Suprapubic skin (tissue), 4 donors: Measurements from ENCODE around the gene LRPAP1.
A peak's percentile ranks its signal among the peaks of the same experiment; 100 is the strongest.

Source experiments
- CTCF ChIP-seq, 2 donors: fragments of 200-600 bp in 1 of 2; fragments of 450-650 bp in 1 of 2; sonication (generic) in 1 of 2; IDR thresholded peaks; one replicate each; pipeline ENCODE4 v1.5.1; 2016 to 2019; ENCODE audit warnings: antibody characterized with exemption in 2 of 2, mild to moderate bottlenecking in 1 of 2, moderate library complexity in 1 of 2
- POLR2A ChIP-seq, 2 donors: fragments of 450-650 bp; IDR thresholded peaks; one replicate each; pipeline ENCODE4 v1.6.1; 2017; ENCODE audit warnings: antibody characterized with exemption in 2 of 2, mild to moderate bottlenecking in 2 of 2, moderate library complexity in 2 of 2
- POLR2AphosphoS5 ChIP-seq, 3 donors: sonication (generic); formaldehyde crosslinking; IDR thresholded peaks; one replicate each; pipeline ENCODE4 v1.6.1; 2017; ENCODE audit warnings: antibody characterized with exemption in 3 of 3

DNA sequence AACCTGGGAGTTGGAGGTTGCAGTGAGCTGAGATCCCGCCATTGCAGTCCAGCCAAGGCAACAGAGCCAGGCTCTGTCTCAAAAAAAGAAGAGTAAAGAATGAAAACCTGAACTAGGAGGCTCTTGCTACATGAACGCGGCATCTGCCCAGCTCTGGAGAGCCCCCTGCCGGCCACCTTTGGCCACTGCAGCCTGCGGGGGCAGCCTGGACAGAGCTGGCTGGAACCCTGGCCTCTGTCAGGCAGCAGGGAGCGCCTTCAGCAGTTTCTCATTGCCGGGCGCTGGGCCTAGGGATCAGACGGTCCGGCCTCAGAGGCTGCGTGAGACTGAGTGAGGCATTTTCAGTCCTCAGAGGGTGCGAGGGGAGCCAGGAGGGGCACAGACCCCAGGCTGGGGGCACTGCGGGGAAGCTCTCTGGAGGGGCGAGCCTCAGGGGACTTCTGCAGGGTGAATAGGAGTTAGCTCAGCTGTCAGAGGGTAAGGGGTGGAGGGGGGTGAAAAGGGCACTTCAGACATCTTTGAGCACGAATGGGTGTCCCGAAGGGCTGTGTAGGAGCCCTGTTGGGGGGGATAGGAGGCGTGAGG, 51.6 kb downstream of the LRPAP1 start:
- peak; percentile 78 to 99 for TF ChIP-seq CTCF (IDR thresholded peaks at IDR 0.05)
- no peak for TF ChIP-seq POLR2AphosphoS5 (IDR thresholded peaks at IDR 0.05)
- no peak for TF ChIP-seq POLR2A (IDR thresholded peaks at IDR 0.05)
